ENCODE data around the gene IL4R.
"Not testable (repeated sequence)": the region's sequence is repeated elsewhere in the genome, so short reads cannot be mapped to it uniquely, and the experiment has no call there.

IL4R gene

GRCh38 chr16:27392671-27393070 lies 78.9 kb downstream of the IL4R start:
- DNase-seq = no peak
- TF ChIP-seq EZH2phosphoT487 (IDR thresholded peaks at IDR 0.05; ENCODE audit: low read length) (no peak), CTCF (IDR thresholded peaks at IDR 0.05; ENCODE audit: low read length) (no peak), EZH2 (optimal IDR thresholded peaks at IDR 0.05; ENCODE audit: low read depth, low read length) (no peak)
- H3K27me3 ChIP-seq (replicated peaks; ENCODE audit: insufficient read depth, low read length) = no peaks in the 10 kb centered on the region
- no peak overlapping the region for H3K9ac ChIP-seq (ENCODE audit: low read length)
- H3K4me3 ChIP-seq (ENCODE audit: low read length) = no peak overlapping the region
- no peak overlapping the region for H2AFZ ChIP-seq (ENCODE audit: low read length)
- H3K79me2 ChIP-seq (ENCODE audit: low read length) = no peaks in the 10 kb centered on the region
- no peaks in the 10 kb centered on the region for H4K20me1 ChIP-seq (ENCODE audit: insufficient read depth, low read length)
- peaks cover 26% of the 10 kb centered on the region for H3K4me1 ChIP-seq (ENCODE audit: low read length)
- no peaks in the 10 kb centered on the region for H3K9me3 ChIP-seq (replicated peaks; ENCODE audit: insufficient read depth, low read length)
- H3F3A ChIP-seq (ENCODE audit: insufficient read depth, low read length) = peaks cover 22% of the 10 kb centered on the region
- H3K36me3 ChIP-seq (replicated peaks; ENCODE audit: insufficient read depth, low read length) = no peaks in the 10 kb centered on the region
- H3K27ac ChIP-seq (ENCODE audit: low read length) = no peak overlapping the region
- H3K9me2 ChIP-seq (replicated peaks; ENCODE audit: insufficient read depth, low read length) = no peaks in the 10 kb centered on the region
- no peak overlapping the region for H3K4me2 ChIP-seq (ENCODE audit: low read depth, low read length)

- TF ChIP-seq CTCF (IDR thresholded peaks at IDR 0.05; ENCODE audit: low read length) (no peak), EZH2phosphoT487 (IDR thresholded peaks at IDR 0.05; ENCODE audit: low read length) (no peak), EZH2 (optimal IDR thresholded peaks at IDR 0.05; ENCODE audit: low read depth, low read length) (no peak)
- Histone ChIP-seq H3K4me2 (ENCODE audit: low read depth, low read length) (no peak overlapping the region), H4K20me1 (ENCODE audit: insufficient read depth, low read length) (no peaks in the 10 kb centered on the region), H3K4me3 (ENCODE audit: low read length) (no peak overlapping the region), H3K9ac (ENCODE audit: low read length) (no peak overlapping the region), H2AFZ (ENCODE audit: low read length) (no peak overlapping the region), H3K9me2 (replicated peaks; ENCODE audit: insufficient read depth, low read length) (no peaks in the 10 kb centered on the region), H3K36me3 (replicated peaks; ENCODE audit: insufficient read depth, low read length) (no peaks in the 10 kb centered on the region), H3K27ac (ENCODE audit: low read length) (no peak overlapping the region), H3K9me3 (replicated peaks; ENCODE audit: insufficient read depth, low read length) (no peaks in the 10 kb centered on the region), H3K4me1 (ENCODE audit: low read length) (peaks cover 10% of the 10 kb centered on the region; the same call in 1 of the 2 replicates), H3F3A (ENCODE audit: insufficient read depth, low read length) (peaks cover 9% of the 10 kb centered on the region), H3K79me2 (ENCODE audit: low read length) (no peaks in the 10 kb centered on the region), H3K27me3 (replicated peaks; ENCODE audit: insufficient read depth, low read length) (no peaks in the 10 kb centered on the region)
- DNase-seq = no peak
Observed at GRCh38 chr16:27394516-27394915, 80.7 kb downstream of the IL4R start.

GRCh38 chr16:27398341-27398893 lies 84.6 kb downstream of the IL4R start:
- H3K36me3 ChIP-seq (replicated peaks; ENCODE audit: insufficient read depth, low read length); H2AFZ ChIP-seq (ENCODE audit: low read length); DNase-seq; H3K9ac ChIP-seq (ENCODE audit: low read length); H3K27me3 ChIP-seq (replicated peaks; ENCODE audit: insufficient read depth, low read length); H3F3A ChIP-seq (ENCODE audit: insufficient read depth, low read length); H4K20me1 ChIP-seq (ENCODE audit: insufficient read depth, low read length); H3K9me2 ChIP-seq (replicated peaks; ENCODE audit: insufficient read depth, low read length); H3K4me3 ChIP-seq (ENCODE audit: low read length); H3K27ac ChIP-seq (ENCODE audit: low read length); H3K4me2 ChIP-seq (ENCODE audit: low read depth, low read length); H3K9me3 ChIP-seq (replicated peaks; ENCODE audit: insufficient read depth, low read length): not testable (repeated sequence)
- Histone ChIP-seq H3K4me1 (ENCODE audit: low read length) (peaks cover 14% of the 10 kb centered on the region), H3K79me2 (ENCODE audit: low read length) (peaks cover 12% of the 10 kb centered on the region)
